ENCODE measurements around the gene SLC6A6.

The SLC6A6 gene

DNA sequence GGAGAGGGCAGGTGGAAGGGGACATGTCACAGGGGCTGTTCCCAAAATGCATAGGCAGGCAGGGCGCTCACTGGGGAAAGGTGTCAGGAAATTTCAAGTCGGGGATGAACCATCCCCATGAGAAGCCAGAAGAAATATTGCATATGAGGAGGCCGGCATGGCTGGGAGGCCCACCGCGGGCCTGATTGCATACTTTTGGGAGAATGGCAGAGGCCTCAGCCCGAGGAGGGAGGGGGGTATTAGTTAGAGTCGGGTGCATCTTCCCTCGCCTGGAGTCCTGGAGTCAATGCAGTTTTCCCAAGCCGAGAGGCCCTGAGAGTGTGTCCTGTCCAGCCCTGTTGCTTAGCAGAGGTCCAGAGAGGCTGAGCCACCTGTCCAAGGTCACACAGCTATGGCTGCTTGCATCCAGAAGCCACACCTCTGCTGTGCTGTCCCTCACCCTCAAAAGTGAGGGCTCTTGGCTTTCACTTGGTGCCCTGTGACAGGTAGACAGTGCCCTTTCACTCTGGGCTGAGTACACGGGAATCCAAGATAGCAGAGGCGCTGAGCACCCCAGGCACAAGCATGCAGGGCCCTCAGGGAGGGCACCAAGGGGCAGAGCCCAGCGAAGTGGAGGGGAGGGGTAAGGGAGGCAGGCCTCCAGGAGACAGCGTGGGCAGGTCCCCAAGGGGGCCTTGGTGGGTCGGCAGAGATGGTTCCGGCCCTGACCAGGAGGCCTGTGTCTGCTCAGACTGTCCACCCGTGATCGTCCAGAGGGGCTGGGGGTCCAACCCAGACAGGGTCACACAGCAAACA lies 89.2 kb downstream of the SLC6A6 start:
- DNase-seq = no peak

DNA sequence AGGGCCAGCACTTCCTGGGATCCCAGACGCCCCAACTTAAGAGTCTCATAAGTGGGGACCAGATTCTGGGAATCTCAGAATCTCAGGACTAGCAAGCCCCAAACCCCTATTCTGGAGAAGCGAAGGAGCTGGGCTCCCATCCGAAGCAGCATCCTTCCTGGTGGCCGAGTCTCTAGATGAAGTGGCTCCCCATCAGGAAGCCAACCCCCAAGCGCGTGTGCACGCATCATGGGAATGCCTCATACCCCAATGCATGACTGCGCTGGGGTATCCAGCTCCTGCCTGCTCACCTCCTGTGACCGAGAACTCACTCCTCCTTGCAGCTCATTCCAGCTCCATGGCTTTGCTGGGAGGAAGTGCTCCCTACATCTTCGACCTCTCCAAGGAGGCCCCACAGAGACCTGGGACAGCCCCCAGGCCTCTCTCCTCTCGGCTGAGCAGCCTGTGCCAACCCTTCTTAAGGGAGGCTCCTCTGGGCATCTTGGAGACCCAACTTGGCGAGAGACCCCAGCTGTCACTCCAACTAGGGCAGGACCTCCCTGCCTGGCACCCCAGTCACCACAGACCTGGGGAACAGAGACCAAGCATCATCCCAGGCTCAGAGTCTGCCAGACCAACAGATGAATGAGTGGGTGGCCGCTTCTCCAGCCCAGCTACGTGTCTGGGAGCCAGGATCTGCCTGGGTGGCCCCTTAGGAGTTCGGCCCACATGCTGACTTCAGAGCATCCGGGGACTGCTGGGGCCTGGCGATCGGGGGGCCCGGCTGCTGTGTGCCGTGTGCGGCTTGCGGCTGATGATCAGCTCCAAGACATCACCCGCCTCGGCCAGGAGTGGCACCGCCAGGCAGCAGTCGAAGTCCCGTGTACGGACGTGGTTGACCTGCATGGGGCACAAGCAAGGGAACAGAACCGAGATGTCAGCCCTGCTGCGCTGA lies 90.8 kb downstream of the SLC6A6 start:
- DNase-seq = no peak

DNA sequence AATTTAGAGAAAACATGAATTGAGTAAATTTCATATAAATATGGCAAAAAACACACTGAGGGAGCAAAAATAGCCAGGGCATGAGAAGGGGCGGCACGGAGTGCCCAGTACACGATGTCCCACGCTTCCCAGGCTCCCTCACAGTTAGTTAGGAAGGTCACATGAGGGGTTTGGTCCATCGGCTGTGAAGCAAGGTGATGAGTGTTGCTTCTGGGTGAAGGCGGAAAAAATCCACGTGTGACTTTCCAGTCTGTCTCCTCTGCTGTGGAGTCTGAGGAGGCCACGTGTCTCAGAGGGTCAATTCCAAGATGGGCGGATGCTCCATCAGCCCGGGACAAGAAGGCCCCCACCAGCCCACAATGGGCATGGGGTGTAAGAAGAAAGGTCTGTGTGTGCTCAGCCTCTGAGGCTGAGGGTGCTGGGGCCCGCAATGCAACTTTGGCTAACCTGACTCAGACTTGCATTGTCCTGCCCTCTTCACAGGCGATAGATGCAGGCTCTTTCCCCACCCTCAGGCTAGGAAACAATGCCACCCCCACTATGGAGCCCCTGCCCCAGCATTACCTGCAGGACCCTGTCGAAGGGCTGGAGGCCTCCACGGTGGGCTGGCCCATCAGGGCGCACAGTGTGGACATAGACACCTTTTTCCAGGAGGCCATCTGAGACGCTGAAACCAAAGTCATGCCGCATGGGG lies 92.0 kb downstream of the SLC6A6 start:
- no peak for DNase-seq

DNA sequence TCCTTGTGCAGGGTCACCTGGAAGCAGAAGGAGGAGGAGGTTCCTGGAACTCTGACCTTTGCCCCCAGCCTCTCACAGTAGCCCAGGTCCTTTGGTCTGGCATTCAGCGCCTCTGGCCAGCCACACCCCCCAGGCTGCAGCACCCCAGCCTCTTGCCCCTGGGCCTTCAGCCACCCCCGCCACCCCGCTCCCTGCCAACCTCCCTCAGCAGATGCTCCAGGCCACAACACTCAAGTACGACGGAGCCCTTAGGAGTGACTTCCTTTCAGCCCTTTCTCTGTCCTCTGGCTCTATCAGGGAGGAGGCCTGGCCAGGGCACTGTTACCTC lies 92.5 kb downstream of the SLC6A6 start:
- DNase-seq = no peak

DNA sequence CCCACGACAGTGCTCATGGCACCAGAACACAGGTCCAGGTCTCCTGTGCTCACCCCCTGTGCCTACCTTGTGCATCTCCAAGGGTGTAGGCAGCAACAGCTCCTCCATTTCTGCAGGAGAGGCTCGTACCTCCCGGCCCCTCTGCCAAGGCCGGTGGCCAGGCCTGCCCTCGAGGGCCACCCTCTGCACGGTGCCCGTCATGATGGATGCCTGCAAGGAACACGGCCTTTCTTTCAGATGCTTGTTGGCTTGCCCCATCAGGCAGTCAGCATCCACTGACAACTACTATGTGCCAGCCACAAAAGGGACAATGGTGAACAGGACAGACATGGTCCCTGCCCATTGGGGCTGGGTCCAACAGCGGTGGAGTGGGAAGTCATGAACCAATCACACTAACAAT lies 93.9 kb downstream of the SLC6A6 start:
- DNase-seq = no peak

DNA sequence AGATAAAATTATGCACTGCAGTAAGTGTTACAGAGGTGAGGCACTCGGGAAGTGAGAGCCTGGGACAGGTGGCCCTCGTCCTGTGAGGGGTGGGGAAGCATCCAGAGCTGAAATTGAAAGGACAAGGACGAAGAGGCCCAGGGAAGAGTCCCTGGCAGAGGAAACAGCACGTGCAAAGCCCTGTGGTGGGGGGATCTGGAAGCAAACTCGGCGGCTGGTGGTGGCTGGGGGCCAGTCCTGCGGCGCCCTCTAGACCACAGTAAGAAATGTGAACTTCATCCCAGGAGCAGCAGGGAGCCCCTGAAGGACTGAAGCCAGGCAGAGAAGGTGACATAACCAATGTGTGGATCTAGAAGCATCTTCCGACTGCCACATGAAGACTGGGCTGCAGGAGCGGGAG lies 94.9 kb downstream of the SLC6A6 start:
- no peak for DNase-seq

DNA sequence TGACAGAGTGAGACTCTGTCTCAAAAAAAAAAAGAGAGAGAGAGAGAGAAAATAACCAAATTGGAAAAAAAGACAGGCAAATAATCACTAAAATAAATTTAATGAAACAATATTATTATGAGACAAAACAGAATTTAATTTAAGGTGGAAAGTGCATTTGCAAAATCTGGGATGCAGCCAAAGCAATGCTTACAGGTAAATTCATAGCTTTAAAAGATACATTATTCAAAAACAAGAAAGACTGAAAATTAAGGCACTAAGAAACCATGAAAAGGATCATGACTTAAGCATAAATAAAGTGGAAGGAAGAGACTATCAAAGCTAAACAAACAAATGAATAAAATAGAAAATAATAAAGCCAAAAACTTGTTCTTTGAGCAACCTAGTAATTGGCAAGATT lies 100.1 kb downstream of the SLC6A6 start:
- DNase-seq = no peak

DNA sequence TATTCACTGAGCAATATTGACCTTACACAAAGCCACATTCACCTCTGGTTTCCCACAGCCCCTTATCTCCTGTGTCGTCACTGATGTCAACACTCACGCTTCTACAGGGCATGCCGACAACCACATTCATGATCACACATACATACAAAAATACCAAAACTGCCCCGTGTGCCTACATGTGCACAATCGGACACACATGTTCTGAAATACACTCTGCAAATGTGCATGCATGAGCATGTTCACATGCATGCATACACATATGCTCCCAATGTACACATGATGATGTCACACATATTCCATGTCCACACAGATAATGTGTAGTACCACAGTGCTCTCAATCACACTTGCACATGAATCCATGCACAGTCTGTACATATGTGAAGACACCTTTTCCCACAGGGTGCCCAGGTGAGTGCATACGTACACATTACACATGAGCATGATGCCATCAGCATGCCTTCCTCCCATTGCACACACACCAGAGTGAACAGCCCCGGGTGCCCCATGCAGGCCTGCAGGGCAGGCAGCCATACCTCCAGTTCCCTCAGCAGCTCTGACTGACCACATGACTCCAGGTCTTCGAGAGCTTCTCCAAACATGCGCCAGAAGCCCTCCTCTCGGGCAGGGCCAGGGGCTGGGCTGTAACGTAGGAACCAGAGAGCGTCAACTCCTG lies 100.8 kb downstream of the SLC6A6 start:
- DNase-seq = no peak

DNA sequence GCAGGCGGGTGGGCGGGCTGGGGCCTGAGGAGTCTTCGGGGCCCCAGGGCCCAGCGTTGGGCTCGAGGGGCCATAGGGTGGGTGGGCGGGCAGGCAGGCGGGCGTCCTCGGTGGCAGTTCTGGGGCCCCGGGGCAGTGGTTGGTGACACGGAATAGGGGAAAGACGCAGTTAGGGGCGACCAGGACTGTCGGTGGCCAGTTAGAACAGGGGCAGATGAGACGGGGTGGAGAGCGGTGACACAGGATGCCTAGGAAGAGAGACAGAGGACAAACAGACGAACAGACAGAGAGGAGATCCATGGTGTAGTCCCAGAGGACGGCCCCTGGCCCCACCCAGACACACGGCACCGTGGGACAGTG lies 101.3 kb downstream of the SLC6A6 start:
- DNase-seq = no peak

DNA sequence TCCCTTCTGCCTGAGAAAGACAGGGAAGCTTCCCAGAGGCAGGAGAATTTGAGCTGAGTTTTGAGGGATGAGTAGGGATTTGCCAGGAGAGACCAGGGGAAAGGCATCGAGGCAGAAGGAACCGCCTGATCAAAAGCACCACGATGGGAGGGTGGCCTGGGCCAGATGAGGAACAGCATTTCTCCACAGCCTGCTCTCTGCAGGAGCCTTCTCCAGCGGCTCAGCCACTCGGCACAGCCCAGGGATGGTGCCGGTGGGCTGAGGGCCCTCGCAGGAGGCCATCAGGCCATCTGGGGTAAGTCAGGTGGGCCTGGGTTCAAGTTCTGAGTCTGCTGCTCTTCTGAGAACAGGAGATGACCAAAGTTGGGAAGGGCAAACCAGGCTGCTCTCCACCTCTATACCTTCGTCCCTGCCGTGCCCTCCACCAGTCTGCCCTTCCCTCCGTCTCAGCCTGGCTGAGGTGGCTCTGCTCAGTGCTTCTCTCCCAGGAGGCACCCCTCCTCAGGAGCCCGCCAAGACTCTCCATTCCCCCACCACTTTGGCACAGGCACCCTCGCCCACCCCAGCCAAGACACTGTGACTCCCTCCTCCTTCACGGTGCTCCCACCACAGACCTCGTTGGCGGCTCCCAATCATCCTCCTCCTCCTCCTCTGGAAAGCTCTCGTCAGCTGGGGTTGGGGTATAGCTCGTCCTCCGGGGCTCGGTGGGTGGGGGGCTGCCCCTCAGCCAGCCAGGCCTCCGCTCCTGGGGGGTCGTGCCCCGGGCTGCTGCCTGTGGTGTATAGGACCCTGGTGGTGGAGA lies 102.8 kb downstream of the SLC6A6 start:
- no peak for DNase-seq

DNA sequence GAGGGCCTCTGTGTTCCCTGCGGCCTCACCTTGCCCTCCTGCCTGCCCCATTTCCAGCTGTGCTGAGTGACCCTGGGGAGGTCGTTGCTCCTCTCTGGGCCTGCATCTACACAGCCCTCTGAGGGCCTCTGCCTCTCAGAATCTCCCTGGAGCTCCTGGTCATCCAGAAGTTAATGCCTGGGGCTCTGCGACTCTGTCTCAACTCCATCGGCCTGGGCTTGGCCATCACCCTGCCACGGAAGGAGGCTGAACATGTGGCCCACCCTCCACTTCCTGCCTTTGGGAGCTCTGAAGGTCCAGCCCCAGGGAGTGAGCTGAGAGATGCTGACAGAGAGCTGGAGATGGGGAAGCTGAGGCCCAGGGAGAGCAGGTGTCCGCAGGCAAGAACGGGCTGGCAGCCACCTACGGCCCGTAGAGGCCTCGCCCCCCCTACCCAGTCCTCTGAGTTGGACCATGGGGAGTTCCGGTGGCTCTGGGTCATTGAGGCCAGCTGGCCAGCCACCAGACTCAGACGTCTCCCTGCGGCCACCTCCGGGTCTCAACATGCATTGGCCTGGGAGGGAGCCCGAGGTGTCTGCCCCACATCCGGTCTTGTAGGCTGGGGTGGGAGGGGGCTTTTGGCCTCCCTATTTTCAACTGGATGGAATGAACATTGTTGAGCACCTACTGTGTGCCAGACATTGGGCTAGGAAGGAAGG lies 103.5 kb downstream of the SLC6A6 start:
- no peak for DNase-seq

DNA sequence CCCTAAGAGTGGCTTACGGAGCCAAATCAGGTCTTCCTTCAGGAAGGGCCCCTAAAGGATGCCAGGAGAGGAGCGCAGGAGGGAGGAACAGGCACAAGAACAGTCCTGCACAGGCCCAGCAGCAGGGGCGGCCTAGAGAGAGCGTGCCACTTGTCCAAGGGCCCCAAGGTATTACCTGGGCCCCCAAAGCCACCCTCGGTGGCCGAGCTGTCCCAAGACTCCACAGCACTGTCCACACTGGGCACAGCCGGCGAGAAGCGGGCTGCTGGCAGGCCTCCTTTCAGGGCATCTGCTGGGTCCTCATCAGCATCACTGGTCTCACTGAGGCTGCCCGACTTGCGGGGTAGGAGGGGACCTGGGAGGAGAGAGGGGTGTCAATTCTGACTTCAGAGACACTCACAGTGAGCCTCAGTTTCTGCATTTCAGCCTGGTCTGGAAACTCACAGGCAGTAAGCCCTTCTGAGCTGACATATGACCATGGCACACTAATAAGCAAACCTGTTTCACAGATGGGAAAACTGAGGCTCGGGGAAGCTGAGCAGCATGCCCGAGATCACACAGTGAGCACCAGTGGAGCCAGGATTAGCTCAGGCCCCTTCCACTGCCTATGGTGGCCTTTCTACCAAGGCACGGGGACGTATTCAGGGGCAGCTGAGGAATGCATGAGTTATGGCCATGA lies 104.4 kb downstream of the SLC6A6 start:
- no peak for DNase-seq

DNA sequence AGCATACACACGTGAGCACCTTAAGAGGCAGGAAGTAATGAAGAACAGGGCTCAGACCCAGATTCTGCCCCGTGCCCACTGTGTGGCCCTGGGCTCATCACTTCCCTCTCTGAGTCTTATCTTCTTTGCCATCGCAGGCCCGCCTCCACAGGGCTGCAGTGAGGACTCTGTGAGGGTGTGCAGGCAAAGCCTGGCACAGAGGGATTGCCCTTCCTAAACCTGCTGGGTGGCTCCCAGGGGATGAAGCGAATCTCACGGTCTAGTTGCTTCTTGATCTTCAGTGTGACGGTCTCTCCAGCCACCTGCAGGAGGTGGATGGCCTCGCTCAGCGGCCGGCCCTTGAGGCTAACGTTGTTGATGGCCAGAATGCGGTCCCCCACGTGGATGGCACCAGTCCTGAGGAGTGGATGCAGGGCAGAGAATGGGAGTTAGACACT lies 104.9 kb downstream of the SLC6A6 start:
- no peak for DNase-seq

DNA sequence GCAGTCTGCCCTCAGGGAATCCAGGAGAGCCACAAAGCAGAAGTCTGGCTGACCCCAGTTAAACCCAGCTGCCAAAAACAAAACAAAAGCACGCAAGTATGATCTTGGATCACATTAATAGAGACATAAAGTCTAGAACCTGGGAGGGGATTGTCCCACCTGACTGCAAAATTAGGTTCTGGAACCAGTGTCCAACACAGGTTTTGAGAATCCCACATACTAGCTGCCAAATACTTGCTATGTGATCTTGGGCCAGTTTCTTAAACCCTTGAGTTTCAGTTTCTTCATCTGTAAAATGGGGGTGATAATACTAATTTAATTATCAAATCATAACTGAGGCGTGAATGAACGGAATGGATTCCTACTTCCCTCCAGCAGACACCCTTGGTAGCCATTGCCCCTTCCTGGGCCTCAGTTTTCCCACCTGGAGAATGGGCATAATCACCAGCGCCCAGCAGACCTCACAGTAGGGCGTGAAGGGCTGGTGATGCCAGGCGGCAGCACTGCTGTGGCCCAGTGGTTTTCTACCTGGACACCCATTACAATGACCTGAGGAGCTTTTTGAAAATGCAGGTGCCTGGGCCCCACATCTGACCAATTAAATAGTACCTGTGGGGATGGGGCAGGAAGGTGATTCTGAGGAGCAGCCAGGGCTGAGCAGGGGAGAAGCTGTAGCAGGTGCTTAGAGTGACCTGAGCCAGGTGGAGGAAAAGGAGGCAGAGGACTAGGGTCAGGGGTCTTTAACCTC lies 105.5 kb downstream of the SLC6A6 start:
- DNase-seq = no peak

DNA sequence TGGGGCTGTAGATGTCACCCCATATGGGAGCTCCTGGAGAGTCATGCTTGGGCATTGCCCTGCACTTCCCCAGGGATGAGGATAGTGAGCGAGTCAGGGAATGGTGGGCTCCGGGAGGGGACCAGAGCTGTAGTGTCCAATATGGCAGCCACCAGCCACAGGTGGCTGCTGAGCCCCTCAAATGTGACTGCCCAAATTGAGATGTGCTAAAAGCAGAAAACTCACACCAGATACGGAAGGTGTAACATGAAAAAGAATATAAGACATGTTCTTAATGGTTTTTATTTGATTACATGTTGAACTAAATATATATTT lies 106.1 kb downstream of the SLC6A6 start:
- no peak for DNase-seq

DNA sequence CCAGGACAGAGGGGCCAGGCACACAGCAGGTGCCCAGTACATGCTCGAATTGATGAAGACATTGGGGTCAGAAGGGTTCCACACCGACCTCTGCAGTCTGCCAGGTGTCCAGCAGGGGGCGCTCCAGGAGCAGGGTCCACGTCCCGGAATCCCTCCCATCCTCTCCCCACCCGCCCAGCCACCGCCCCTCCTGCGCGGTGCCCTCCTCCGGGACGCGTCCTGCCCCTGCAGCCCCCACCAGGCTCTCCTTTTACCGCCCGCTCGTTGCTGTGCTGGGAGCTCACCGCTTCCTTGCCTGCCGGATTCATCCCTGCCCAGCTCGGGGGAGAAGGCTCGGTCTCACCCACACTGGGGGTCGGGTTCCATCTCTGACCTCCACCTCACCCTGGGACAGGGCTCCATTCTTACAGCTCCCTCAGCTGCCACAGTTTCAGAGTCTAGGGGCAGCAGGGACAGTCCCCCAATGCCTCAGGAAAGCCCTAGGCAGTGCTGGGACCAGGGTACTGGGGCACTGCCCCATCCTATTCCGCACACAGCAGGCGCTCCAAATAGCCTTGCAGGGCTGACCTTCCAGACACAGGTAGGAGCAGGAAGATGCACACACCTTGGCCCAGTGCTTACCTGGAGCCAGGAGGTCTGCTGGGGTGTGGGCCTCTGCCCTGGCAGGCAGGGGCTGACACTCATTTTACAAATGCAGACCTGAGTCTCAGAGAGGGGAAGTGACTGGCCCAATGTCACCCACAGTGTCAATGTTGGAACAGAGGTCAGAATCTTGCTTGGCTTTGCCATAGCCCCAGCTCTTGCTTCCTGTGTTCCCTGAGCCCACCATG lies 106.8 kb downstream of the SLC6A6 start:
- DNase-seq = no peak

DNA sequence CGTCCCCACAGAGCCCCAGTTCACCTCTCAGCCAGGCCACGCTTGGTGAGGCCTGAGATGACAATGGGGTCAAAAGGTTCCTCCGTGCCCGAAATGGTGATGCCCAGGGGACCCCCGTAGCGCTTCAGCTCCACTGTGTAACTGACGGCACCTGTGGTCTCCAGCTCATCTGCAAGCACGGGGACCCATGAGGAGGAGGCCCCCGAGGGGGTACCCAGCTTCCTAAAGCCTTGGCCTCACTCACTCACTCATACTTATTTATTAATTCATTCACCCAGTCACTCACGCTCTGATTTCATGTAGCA lies 107.3 kb downstream of the SLC6A6 start:
- no peak for DNase-seq

DNA sequence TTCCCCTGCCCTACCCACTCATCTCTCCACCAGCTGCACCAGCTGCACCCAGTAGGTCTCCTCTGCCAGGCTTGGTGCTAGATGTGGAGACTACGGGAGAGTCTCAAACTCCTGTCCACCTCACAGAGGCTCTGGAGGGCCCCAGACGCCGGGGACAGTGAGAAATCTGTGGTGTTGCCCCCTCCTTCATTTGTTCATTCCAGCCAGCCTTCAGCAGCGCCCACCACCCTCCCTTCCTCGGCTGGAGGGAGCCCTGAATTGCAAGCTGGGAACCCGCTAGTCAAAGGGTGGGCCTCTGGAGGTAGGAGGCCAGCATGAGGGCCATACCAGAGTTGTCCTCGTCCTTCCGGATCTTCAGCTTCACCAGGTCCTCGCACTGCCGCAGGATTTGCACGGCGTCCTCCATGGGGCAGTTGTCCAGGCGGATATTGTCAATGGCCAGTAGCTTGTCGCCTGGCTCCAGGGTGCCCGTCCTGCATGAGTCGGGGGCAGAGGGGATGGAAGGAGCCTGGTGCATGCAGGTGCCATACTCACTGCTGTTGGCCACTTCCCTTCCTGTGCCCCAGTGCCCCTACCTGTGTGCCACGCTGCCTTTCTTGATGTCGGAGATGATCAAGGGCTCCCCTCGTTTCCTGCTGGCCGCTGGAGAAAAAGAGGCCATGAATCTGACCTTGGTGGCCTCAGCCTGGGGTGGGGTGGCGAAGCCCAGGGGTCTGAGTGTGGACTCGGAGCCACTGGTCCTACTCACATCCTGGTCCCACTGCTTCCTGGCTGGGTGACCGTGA lies 108.6 kb downstream of the SLC6A6 start:
- no peak for DNase-seq

Measured in KG1 (cell line).